SW480 (cell line): ENCODE results near the gene NSRP1.
"Not testable (repeated sequence)": the region's sequence is repeated elsewhere in the genome, so short reads cannot be mapped to it uniquely, and the experiment has no call there.

Experiments used
- DNase-seq: peaks from one replicate; pipeline ENCODE4 v3.0.0-alpha.2; 2016; ENCODE audit warnings: low spot score

The NSRP1 gene, protein sequence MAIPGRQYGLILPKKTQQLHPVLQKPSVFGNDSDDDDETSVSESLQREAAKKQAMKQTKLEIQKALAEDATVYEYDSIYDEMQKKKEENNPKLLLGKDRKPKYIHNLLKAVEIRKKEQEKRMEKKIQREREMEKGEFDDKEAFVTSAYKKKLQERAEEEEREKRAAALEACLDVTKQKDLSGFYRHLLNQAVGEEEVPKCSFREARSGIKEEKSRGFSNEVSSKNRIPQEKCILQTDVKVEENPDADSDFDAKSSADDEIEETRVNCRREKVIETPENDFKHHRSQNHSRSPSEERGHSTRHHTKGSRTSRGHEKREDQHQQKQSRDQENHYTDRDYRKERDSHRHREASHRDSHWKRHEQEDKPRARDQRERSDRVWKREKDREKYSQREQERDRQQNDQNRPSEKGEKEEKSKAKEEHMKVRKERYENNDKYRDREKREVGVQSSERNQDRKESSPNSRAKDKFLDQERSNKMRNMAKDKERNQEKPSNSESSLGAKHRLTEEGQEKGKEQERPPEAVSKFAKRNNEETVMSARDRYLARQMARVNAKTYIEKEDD

DNA sequence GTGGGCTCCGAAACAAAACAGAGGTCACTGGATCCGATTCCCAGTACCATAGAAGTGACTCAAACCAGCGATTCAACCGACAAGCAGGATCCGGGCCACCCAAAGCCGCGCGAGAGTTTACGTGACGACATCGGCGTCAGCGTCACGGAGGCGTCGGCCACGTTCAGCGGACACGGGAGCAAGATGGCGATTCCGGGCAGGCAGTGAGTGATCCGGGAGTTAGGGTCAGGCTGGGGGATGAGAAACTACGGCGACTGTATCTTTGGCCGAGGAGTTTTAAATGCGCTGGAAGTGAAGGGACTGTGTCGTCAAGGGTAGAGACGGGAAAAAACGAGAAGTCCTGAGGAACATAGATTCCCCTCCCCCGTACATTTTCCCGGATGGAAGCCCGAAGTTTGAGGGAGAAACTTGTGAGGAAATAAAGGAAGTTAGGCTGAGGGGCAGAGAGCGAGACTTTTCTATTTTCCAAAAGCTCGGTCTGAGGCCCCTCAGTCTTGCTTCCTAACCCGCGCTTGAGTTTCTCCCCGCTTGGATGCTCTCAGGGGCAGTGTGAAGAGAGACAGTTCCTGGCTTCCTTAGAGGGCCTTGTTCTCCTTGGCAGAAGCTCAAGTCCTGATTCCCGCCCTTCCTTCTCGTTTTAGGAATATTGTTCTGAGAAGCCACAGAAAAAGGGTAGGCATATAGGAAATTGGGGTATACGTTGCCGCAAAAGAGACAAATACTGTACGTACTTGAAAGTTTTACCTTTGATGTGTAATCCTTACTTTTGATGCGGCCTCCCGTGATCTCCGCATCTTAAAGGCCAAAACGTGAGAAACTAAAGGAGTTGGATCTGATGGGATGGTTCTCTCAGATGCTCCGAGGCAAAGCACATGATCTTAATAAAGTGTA, at the start of gene NSRP1:
Gene NSRP1 (plus strand): TSS at position 156 of the 891 bp plus-strand sequence. CDS start 28 bp downstream, at position 184.
- peak; percentile 91 for DNase-seq

DNA sequence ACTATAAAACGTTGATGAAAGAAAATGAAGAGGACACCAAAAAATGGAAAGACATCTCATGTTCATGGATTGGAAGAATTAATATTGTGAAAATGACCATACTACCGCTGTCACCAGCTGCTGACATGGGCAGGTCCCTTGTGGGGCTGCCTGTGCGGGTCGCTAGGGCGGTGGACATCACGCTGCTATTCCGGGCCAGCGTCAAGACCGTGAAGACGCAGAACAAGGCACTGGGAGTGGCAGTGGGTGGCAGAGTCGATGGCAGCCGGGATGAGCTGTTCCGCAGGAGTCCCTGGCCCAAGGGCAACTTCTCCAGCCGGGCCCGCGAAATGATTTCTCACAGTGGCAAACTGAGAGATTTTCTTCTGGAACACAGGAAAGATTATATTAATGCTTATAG, 48.2 kb upstream of the NSRP1 start:
- DNase-seq, result no peak

DNA sequence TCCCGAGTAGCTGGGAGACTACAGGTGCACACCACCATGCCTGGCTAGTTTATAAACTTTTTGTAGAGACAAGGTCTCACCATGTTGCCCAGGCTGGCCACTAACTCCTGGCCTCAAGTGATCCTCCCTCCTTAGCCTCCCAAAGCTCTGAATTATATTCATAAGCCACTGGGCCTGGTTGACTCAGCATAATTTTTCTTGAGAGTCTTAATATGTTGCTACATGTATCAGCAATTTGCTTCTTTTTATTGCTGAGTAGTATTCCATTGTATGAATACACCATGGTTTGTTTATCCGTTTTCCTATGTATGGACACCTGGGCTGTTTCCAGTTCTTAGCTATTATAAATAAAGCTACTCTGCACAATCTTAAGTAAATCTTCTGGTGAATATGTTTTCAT, 42.4 kb upstream of the NSRP1 start:
- DNase-seq, result no peak

DNA sequence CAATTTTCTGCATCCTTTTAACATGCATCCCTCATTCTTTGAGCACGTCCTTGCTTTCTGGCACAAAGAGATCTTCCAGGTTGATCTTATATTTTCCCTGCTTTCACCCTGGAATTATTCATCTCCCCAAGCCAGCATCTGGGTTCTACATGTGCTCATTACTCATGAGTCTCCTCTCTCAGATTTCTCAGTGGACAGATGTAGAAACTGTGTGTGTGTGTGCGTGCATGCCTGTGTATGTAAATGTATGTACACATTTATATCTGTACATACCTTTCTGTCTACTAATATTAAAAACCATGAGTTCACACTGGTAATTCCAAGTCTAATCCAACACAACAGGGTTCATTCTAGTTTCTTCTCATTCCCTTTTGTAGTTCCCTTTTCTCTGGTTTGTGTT, 41.9 kb upstream of the NSRP1 start:
- no peak for DNase-seq

DNA sequence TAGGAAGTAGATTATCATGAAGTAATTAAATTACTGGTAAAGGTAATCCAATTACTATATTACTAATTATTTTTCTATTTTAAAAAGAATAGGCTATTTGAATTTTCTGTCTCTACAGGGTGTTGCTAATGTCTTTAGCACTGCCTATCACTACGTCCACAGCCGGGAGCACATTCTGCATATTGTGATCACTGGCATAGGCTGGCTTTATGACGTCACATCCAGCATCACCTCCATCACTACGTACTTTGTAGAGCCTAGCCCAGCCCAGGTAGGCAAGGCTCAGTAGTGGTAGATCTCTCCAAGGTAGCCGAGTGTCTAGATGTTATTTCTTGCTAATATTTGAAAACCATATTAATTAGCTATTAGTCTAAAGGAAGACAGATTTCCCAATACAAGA, 33.8 kb upstream of the NSRP1 start:
- no peak for DNase-seq

DNA sequence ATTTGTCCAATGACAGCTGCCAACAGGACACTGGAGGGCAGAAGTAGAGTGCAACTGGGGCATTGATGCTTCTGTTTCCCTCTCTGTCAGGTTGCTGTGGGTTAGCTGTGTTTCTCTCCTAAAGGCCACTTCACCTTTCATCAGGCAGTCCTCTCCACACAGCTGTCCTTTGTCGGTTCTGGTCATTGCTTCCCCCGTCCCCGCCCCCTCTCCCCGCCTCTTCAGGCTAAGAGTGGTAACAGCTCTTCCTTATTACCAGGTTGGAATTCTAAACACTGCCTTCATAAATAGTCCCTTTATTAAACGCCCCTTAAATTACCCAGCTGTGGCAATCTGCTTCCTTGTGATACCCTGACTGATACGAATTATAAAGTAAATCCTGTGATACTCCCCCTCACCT, 31.8 kb upstream of the NSRP1 start:
- peak; percentile 17 for DNase-seq

DNA sequence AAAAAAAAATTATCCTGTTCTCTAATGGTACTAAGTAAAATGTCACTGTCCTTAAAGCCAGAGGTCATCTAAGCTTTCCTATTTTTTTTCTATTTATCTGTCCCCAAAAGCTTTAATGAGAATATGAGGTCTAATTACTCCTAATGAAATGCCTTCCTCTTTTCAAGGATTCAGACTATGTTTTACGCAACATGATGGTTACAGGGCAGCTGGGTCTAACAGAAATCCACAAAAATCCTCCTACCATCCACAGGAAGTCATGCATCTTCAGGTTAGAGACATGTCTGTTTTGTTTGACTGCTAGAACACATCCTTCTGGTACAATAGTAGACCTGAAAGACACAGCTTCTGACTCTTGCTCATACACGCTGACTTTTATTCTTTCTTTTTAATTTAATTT, 29.7 kb upstream of the NSRP1 start:
- DNase-seq, result no peak

DNA sequence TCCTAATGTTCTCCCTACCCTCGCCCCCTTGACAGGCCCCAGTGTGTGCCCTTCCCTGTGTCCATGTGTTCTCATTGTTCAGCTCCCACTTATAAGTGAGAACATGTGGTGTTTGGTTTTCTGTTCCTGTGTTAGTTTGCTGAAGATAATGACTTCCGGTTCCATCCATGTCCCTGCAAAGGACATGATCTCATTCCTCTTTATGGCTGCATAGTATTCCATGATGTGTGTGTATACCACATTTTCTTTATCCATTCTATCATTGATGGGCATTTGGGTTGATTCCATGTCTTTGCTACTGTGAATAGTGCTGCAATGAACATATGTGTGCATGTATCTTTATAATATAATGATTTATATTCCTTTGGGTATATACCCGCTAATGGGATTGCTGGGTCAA, 29.2 kb upstream of the NSRP1 start:
- DNase-seq, result not testable (repeated sequence)

DNA sequence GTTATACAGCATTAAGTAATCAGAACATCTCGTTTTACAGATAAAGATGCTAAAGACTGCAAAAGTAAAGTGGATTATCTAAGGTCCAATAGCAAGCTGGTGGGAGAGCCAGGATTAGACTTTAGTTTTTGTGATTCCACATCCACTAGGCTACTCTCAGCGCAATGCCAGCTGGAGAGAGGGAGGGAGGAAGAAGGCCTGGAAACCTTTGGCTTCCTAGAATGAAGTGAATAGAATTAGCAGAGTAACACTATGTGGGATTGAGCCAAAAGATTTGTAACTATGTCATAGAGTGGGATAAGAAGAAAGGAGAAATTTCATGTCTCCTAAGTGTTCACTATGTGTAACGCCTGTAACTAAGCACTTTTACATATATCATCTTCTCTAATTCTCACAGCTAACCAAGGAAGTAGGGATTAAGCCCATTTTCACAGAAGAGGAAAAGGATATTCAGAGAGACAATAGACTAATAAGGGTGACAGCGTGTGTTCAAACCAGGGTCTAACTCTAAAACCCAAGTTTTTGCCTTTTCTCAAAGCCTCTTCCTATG, 25.4 kb upstream of the NSRP1 start:
- no peak for DNase-seq

DNA sequence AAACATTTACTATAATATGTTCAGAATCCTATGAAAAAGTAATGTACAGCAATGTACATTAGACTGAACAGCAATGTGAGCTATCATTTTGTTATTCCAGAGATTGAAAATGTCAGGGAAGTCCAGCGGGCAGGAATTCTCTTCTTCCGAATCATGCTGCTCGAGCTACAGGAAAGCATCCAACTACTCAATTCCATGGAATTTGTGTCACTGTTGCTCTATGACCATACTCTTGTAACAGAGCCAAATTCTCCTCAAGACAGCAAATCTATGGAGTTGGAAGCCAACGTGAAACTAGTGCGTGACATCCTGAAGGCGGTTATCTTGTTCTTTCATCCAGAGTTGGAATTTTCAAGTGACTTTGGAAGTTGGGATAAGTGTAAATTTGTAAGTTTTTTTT, 24.8 kb upstream of the NSRP1 start:
- DNase-seq, result no peak

DNA sequence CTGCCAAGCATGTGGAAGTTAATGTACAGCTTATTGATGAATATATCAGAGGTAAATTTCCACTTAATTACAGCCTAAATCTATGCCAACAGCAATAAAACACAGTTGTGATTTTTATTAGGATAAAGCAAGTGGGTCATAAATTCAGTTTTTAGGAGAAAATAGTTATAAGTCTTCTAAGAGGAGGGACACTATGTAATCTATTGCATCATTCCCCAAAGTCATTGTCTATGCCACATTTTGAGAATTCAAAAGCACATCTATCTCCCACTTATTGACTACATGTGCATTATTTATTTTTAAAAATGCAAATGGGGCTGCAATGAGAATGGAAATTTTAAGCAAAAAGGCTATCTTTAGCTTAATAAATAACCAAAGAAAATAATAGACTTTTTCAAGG, 23.7 kb upstream of the NSRP1 start:
- DNase-seq, result no peak

DNA sequence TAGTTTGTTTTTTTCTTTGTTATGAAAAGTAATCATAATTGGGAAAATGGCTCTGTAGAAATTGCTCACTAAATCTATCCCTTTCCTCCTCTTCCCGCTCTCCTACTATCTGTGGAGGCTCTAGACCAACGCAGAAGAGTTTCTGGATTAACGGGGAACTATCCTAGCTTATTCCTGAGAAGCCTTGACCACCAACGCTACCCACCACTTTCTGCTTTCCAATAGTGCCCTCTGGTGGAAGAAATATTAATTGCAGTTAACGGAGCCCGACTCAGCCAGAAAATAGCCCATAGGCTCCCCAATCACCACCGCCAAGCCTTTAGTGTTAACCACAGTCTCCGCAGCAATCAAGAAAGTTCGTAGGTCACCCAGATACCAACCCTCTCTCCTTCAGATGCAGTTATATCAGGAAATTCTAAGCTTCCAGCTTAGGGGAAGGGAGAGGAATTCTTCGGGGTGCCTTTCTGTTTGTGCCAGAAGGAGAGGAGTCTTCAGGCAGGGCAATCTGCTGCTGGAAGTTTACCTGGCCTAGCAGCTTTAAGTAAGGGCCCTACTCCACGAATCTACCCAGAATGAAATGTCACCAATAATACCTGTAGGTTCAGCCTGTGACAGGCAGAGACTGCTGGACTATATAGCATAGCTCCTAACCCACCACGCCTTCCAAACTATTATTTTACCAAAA, 23.0 kb upstream of the NSRP1 start:
- peak; percentile 60 for DNase-seq

DNA sequence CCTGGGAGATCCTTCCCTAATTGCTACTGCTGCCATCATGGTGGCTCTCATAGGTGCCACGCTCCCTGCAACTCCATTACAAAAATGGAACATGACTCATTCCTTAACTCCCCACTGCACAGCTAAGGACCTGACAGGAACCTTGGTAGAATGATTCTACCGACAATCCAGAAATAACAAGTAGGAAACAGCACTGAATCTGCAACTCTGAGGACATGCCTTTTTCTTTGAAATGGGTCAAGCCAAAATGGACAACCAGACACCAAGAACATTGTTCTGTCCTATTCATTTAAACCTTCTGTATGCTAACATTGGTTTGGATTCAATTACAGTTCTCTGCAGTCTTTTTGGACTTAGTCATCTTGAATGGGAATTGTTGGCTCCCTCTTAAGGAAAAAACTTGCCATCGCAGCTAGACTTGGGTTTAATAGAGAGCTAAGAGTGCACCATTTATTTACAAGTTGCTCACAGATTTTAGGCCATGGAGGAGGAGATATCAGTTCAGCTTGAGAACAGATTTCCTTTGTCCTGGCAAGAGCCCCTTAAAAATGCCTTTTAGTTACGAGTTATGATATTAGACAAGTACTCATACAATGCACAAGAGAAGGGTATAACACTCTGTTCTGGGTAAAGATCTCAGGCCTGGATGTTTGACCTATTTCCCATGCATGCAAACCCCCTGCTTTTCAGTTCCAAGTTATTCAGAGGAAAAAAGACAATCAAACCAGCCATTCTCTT, 20.9 kb upstream of the NSRP1 start:
- DNase-seq, result peak; percentile 63

DNA sequence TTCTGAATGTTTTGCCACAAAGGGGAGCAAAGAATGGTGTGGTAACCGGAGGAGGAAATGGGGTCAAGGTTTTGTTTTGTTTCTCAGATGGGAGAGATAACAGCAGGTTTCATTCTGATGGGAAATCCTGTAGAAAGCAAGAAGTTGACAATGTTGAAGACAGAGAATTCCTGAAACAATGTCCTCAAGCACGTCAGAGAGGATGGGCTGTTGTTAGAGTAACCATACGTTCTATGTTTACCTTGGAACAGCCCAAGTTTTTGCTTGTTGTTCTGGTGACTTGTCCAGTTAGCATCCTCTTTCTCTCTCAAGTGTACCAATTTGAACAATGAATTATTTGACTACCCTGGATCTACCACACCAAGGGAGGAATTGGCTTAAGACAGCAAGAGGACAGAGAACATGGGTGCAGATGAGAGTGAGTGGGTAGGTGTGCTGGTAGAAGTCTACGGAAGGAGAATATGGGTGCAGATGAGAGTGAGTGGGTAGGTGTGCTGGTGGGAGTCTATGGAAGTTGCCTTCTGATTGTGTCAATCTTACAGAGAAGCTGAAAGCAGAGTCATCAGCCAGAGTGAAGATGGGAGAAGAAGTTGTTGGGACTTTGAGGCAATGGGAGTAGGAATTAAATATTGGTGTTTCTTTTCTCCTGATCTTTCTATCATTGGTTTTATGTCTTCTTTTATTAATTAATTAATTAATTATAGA, 14.8 kb upstream of the NSRP1 start:
- DNase-seq, result no peak

DNA sequence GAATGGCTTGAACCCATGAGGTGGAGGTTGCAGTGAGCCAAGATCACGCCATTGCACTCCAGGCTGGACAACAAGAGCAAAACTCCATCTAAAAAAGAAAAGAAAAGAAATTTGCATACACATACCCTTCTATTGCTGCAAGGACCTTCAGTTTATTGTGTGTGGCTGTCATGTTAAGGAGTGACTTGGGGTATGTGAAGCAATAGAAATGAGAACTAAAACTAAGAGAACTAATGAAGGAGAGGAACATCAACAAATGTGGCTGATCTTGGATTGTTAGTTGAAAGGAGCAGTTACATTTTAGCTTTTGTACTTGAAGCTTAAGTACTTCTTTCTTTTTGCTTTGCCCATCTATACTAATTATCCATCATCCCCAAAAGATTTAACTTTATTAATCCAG, 12.7 kb upstream of the NSRP1 start:
- no peak for DNase-seq

DNA sequence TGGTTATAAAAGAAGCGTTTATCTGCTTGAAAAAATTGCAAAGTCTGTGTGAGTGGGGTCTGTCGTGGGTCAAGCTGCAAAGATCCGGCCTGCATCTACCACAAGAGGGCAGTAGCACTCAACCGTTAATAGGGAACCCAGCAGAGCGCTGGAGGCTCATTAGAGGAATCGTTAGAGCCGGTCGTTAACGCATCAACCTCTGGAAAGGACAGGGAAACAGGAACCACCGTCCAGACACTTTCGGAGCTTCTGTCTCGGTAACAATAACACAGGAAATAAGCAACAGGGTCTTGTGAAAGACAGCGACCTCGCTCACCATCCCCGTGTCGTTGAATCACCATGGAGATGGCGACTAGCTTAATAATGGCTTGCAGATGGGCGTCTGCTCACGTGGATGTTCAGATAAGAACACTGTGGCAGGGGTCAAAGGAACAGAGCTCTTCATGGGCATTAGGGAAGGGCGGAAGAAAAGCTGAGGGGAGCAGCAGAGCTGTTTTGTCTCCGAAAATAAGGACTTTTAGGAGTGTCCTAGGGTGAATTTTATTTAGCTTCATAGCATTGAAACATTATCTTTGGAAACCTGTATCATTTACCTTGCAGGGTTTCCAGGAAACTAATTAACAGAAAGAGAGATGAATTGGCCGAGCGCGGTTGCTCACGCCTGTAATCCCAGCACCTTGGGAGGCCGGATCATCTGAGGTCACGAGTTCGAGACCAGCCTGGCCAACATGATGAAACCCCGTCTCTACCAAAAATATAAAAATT, 11.9 kb upstream of the NSRP1 start:
- DNase-seq, result peak; percentile 81

DNA sequence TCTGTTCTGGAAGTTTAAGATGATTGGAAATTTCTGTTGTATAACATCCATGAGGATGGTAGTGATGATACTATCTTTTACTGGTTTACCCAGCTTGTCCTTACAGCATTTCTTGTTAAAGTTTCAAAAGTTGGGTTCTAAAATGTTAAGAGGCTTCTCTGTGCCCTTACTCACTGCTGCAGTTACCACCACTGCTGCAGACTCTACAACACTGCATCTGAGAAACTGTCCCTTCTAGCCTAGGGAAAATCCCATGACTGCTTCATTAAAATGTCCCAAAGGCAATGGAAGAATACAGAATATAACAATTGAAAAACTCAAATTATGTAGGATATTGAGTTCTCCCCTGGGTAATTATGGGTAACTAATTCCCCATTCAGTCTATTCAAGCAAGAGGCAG, 3.8 kb upstream of the NSRP1 start:
- DNase-seq, result no peak

DNA sequence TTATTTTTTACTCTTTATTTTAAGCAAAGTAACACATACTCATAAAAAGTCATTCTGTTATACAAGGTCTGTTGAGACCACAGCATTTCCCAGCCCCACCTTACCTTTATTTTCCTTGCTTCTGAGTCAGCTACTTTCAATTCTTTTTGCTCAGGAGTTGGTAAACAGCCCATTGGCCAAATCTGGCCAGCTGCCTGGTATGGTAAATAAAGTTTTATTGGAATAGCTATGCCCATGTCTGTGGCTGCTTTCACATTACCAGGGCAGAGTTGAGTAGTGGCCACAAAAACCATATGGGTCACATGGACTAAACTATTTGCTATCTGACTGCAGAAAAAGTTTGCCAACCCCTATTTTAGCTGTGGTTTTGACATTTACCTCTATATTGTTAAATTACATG, 3.4 kb upstream of the NSRP1 start:
- DNase-seq, result peak; percentile 56

DNA sequence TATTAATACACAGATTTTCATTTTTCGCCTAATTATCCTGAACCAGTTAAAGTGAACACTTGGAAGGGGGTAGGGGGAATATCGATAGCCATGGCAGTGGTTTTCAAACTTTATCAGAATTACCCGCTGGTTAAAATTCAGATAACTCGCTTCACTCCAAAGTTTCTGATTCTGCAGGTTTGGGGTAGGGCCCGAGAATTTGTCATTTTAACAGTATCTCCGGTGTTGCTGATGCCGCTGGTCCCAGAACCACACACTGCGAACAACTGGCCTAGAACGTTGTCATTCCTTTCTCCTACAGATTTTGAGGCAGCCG, 313 bp upstream of the NSRP1 start:
- DNase-seq, result no peak

DNA sequence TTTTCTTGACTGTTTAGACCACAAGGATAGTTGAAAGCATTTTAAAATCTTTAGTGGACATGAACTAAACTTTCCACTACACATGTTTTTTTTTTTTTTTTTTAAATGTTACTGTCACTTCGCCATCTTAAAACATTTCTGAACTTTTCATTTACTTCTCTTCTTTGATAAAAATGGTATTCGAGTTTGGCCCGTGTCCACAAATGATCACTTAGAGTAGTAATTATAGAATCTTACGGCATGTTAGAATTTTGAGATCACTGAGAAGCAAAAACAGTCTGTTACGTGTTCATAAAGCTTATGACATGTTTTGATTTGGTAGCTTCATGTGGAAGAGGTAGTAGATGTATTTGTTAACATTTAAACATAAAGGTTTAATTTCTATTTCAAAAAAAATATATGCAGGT, 1.1 kb downstream of the NSRP1 start:
- no peak for DNase-seq
